Measurements from ENCODE around the gene ZNF575. TPM values are rescaled to one million over a fixed set of nuclear protein-coding genes. Genes with fewer than 3 reads are reported as not detected.

The ZNF575 gene
- total and polyA plus RNA-seq, 4 donors, result 0.08 to 1.0 (median 0.49) TPM

DNA sequence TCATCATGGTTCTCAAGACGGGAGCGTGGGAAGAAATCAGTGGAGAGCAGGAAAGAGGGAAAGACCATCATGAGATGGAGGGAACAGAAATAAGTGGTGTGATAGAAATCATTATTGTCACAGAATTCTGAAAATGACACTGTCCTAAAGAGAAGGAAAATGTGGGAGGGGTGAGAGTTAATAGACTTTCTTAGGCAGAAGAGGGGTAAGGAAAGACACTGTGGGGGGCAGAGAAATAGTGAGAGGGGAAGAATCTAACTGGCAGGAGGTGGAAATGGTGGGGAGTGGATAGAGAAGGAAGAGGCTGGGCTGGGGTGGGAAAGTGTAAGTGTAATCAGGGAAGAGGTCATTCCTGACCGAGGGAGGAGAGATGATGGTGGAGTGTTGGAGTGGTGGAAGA is 45.8 kb downstream of the ZNF575 start:
- Histone ChIP-seq H3K4me3 (ENCODE audit: low read depth in 1 of 3, low read length in 3 of 3) (no peak overlapping the region), H3K27me3 (ENCODE audit: control insufficient read depth in 4 of 4, insufficient read depth in 4 of 4, low read length in 3 of 4) (no peaks in the 10 kb centered on the region), H3K27ac (ENCODE audit: low read depth in 1 of 2, low read length in 2 of 2) (no peak overlapping the region), H3K4me1 (ENCODE audit: control insufficient read depth in 4 of 4, insufficient read depth in 4 of 4, low read length in 3 of 4) (peaks cover 2 to 22% (median 13%) of the 10 kb centered on the region in 4 donors), H3K36me3 (ENCODE audit: control insufficient read depth in 4 of 4, insufficient read depth in 3 of 4, low read depth in 1 of 4, low read length in 3 of 4) (no peaks in the 10 kb centered on the region), H3K9me3 (ENCODE audit: control insufficient read depth in 4 of 4, low read length in 3 of 4) (no peaks in the 10 kb centered on the region), H3K9ac (ENCODE audit: low read depth in 1 of 2, low read length in 2 of 2) (no peak overlapping the region)
- no peak for DNase-seq (ENCODE audit: low spot score)
- 89% methylated on average over 3 of the region's 3 CpGs for WGBS
- TF ChIP-seq, protein P1, sequence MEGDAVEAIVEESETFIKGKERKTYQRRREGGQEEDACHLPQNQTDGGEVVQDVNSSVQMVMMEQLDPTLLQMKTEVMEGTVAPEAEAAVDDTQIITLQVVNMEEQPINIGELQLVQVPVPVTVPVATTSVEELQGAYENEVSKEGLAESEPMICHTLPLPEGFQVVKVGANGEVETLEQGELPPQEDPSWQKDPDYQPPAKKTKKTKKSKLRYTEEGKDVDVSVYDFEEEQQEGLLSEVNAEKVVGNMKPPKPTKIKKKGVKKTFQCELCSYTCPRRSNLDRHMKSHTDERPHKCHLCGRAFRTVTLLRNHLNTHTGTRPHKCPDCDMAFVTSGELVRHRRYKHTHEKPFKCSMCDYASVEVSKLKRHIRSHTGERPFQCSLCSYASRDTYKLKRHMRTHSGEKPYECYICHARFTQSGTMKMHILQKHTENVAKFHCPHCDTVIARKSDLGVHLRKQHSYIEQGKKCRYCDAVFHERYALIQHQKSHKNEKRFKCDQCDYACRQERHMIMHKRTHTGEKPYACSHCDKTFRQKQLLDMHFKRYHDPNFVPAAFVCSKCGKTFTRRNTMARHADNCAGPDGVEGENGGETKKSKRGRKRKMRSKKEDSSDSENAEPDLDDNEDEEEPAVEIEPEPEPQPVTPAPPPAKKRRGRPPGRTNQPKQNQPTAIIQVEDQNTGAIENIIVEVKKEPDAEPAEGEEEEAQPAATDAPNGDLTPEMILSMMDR (IDR thresholded peaks at IDR 0.05; ENCODE audit: low read depth, low read length, missing input control), result no peak
- TF ChIP-seq RAD21 (IDR thresholded peaks at IDR 0.05), result no peak
- no peak for TF ChIP-seq TAF1 (conservative IDR thresholded peaks at IDR 0.05)
- TF ChIP-seq, protein P2, sequence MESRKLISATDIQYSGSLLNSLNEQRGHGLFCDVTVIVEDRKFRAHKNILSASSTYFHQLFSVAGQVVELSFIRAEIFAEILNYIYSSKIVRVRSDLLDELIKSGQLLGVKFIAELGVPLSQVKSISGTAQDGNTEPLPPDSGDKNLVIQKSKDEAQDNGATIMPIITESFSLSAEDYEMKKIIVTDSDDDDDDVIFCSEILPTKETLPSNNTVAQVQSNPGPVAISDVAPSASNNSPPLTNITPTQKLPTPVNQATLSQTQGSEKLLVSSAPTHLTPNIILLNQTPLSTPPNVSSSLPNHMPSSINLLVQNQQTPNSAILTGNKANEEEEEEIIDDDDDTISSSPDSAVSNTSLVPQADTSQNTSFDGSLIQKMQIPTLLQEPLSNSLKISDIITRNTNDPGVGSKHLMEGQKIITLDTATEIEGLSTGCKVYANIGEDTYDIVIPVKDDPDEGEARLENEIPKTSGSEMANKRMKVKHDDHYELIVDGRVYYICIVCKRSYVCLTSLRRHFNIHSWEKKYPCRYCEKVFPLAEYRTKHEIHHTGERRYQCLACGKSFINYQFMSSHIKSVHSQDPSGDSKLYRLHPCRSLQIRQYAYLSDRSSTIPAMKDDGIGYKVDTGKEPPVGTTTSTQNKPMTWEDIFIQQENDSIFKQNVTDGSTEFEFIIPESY (IDR thresholded peaks at IDR 0.05), result no peak
- no peak for TF ChIP-seq FOXA2 (IDR thresholded peaks at IDR 0.05)
- TF ChIP-seq EGR1 (IDR thresholded peaks at IDR 0.05; ENCODE audit: low read depth in 2 of 2), result no peak
- no peak for TF ChIP-seq GABPA (IDR thresholded peaks at IDR 0.05 in 1 of 2, conservative IDR thresholded peaks at IDR 0.05 in 1 of 2)
- TF ChIP-seq HNF4A (conservative IDR thresholded peaks at IDR 0.05), result no peak
- no peak for TF ChIP-seq NR2F2 (IDR thresholded peaks at IDR 0.05)
- no peak for TF ChIP-seq RXRA (IDR thresholded peaks at IDR 0.05)
- TF ChIP-seq FOXA1 (IDR thresholded peaks at IDR 0.05), result no peak
- TF ChIP-seq HNF4G (IDR thresholded peaks at IDR 0.05), result no peak
- TF ChIP-seq, protein P3, sequence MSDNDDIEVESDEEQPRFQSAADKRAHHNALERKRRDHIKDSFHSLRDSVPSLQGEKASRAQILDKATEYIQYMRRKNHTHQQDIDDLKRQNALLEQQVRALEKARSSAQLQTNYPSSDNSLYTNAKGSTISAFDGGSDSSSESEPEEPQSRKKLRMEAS (IDR thresholded peaks at IDR 0.05), result no peak
- no peak for TF ChIP-seq JUND (IDR thresholded peaks at IDR 0.05)
- TF ChIP-seq YY1 (IDR thresholded peaks at IDR 0.05), result no peak
- TF ChIP-seq, protein P4, sequence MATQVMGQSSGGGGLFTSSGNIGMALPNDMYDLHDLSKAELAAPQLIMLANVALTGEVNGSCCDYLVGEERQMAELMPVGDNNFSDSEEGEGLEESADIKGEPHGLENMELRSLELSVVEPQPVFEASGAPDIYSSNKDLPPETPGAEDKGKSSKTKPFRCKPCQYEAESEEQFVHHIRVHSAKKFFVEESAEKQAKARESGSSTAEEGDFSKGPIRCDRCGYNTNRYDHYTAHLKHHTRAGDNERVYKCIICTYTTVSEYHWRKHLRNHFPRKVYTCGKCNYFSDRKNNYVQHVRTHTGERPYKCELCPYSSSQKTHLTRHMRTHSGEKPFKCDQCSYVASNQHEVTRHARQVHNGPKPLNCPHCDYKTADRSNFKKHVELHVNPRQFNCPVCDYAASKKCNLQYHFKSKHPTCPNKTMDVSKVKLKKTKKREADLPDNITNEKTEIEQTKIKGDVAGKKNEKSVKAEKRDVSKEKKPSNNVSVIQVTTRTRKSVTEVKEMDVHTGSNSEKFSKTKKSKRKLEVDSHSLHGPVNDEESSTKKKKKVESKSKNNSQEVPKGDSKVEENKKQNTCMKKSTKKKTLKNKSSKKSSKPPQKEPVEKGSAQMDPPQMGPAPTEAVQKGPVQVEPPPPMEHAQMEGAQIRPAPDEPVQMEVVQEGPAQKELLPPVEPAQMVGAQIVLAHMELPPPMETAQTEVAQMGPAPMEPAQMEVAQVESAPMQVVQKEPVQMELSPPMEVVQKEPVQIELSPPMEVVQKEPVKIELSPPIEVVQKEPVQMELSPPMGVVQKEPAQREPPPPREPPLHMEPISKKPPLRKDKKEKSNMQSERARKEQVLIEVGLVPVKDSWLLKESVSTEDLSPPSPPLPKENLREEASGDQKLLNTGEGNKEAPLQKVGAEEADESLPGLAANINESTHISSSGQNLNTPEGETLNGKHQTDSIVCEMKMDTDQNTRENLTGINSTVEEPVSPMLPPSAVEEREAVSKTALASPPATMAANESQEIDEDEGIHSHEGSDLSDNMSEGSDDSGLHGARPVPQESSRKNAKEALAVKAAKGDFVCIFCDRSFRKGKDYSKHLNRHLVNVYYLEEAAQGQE (IDR thresholded peaks at IDR 0.05), result no peak
- TF ChIP-seq SP1 (IDR thresholded peaks at IDR 0.05), result no peak
- TF ChIP-seq, protein P5, sequence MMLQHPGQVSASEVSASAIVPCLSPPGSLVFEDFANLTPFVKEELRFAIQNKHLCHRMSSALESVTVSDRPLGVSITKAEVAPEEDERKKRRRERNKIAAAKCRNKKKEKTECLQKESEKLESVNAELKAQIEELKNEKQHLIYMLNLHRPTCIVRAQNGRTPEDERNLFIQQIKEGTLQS (IDR thresholded peaks at IDR 0.05), result no peak
